A549 treated with GW870086 at 1 μM for 4 hours (cell line): ENCODE measurements around the gene SRRM3. TPM values are rescaled to one million over a fixed set of nuclear protein-coding genes. Genes with fewer than 3 reads are reported as not detected.

Source experiments
- total RNA-seq: library from RNA; stranded (reverse); fragments of 200-300 nt; extraction: Qiagen RNA extraction; gene quantifications from 5 replicates; pipeline ENCODE4 v1.2.3, GENCODE V29; 2022; ENCODE audit warnings: low read depth

Gene SRRM3
- total RNA-seq: 8.2 to 12.5 TPM (median 11.2 TPM) in 5 replicates

GRCh38 chr7:76201732-76202665 is at the start of gene SRRM3:
SRRM3 (plus strand) TSS chr7:76201896; CDS start chr7:76235067, 33,171 bp downstream.

GRCh38 chr7:76302347-76303201 is 100.9 kb downstream of the SRRM3 start, which contains the start of gene HSPB1:
HSPB1 (plus strand) TSS chr7:76302673; CDS start chr7:76302713, 40 bp downstream.

Other genes with a start within 250 kb of the SRRM3 start
- 33.0 to 44.3 TPM (median 43.8 TPM) in 5 replicates for gene TMEM120A, start 207.3 kb upstream of the SRRM3 start, total RNA-seq
- gene STYXL1, start 153.9 kb upstream of the SRRM3 start, total RNA-seq: 39.0 to 46.2 TPM (median 42.2 TPM) in 5 replicates
- gene MDH2, start 153.8 kb upstream of the SRRM3 start, total RNA-seq: 301 to 444 TPM (median 401 TPM) in 5 replicates
- gene HSPB1, start 100.8 kb downstream of the SRRM3 start, total RNA-seq: 980 to 1,356 TPM (median 1,314 TPM) in 5 replicates
- gene YWHAG, start 157.1 kb downstream of the SRRM3 start, total RNA-seq: 201 to 252 TPM (median 237 TPM) in 5 replicates
- 0.89 to 1.6 TPM (median 1.0 TPM) in 5 replicates for gene SSC4D, start 207.8 kb downstream of the SRRM3 start, total RNA-seq
- 18.4 to 22.2 TPM (median 20.2 TPM) in 5 replicates for gene ZP3, start 223.1 kb downstream of the SRRM3 start, total RNA-seq